Osteoblast (primary cell): ENCODE results near the gene AHCY. TPM values are rescaled to one million over a fixed set of nuclear protein-coding genes. Genes with fewer than 3 reads are reported as not detected.

Experiments
- DNase-seq: peaks from one replicate; pipeline ENCODE4 v3.0.0; 2011; ENCODE audit warnings: low spot score, mixed read lengths; ENCODE audit not compliant: insufficient read length; ENCODE audit errors: missing footprints
- H2AFZ ChIP-seq: 2 replicates; pipeline ENCODE4 v1.6.0; 2011; ENCODE audit warnings: mild to moderate bottlenecking, low read length
- H3K27ac ChIP-seq: 2 replicates; pipeline ENCODE4 v1.5.1; 2011; ENCODE audit warnings: mild to moderate bottlenecking, low read depth, low read length, moderate library complexity
- H3K27me3 ChIP-seq: 2 replicates; pipeline ENCODE4 v1.6.0; 2012; ENCODE audit warnings: mild to moderate bottlenecking, control low read depth, inconsistent platforms, low read length, moderate library complexity; ENCODE audit not compliant: insufficient read depth
- H3K36me3 ChIP-seq: 2 replicates; pipeline ENCODE4 v1.5.1; 2011; ENCODE audit warnings: mild to moderate bottlenecking, low read length, control low read depth, moderate library complexity; ENCODE audit not compliant: insufficient read depth
- H3K4me1 ChIP-seq: 2 replicates; pipeline ENCODE4 v1.5.1; 2011; ENCODE audit warnings: mild to moderate bottlenecking, low read length, control low read depth, moderate library complexity; ENCODE audit not compliant: insufficient read depth
- H3K4me2 ChIP-seq: 2 replicates; pipeline ENCODE4 v1.6.0; 2011; ENCODE audit warnings: mild to moderate bottlenecking, low read length; ENCODE audit not compliant: insufficient read depth
- H3K4me3 ChIP-seq: fragments of 200-600 bp; sonication (generic); 3 replicates; pipeline ENCODE4 v1.5.1; 2012; ENCODE audit warnings: mild to moderate bottlenecking, low read length, inconsistent platforms; ENCODE audit not compliant: insufficient read depth
- H3K79me2 ChIP-seq: 2 replicates; pipeline ENCODE4 v1.6.0; 2012; ENCODE audit warnings: mild to moderate bottlenecking, low read length, control low read depth, inconsistent platforms; ENCODE audit not compliant: insufficient read depth
- H3K9me3 ChIP-seq: 2 replicates; pipeline ENCODE4 v1.5.1; 2011; ENCODE audit warnings: low read depth, low read length, control low read depth
- H4K20me1 ChIP-seq: 2 replicates; pipeline ENCODE4 v1.6.0; 2012; ENCODE audit warnings: mild to moderate bottlenecking, low read length, control low read depth; ENCODE audit not compliant: insufficient read depth
- total RNA-seq: library from RNA; depleted of rRNA; stranded (reverse); fragments of >200 nt; gene quantifications from 2 replicates; pipeline ENCODE4 v1.2.3, GENCODE V29; 2012
- TF ChIP-seq, protein P1 (sequence below): IDR thresholded peaks from 2 replicates; pipeline ENCODE4 v1.5.1; 2011; ENCODE audit warnings: mild to moderate bottlenecking, low read depth, low read length, moderate library complexity; ENCODE audit errors: extremely low read depth

The AHCY gene
- total RNA-seq, 1 donor, result 87.6 TPM

DNA sequence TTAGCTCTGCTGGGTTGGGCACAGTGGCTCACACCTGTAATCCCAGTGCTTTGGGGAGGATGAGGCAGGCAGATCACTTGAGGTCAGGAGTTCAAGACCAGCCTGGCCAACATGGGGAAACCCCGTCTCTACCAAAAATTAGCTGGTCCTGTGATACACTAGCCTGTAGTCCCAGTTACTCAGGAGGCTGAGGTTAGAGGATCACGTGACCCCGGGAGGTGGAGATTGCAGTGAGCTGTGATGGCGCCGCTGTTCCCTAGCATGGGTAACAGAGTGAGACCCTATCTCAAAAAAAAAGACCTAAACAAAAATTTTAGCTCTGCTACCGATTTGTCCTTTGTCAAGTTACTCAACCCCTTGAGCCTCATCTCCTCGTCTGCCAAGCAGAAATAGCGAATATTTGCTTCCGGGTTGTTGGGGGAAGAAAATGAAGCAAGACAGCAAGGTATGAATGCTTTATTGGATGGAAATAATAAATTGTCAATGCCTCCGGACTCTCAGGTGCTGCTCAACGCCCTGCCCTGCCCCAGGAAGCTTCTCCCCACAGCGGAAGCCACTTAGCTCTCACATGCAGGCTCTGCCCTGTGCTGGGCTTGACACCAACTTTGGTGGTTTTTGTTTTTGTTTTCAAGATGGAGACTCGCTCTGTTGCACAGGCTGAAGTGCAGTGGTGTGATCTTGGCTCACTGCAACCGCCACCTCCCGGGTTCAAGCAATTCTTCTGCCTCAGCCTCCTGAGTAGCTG, 35.0 kb upstream of the AHCY start:
- no peaks in the 10 kb centered on the region for H3K9me3 ChIP-seq
- H3K4me3 ChIP-seq, result no peak overlapping the region
- H4K20me1 ChIP-seq, result no peaks in the 10 kb centered on the region
- TF ChIP-seq, protein P1, sequence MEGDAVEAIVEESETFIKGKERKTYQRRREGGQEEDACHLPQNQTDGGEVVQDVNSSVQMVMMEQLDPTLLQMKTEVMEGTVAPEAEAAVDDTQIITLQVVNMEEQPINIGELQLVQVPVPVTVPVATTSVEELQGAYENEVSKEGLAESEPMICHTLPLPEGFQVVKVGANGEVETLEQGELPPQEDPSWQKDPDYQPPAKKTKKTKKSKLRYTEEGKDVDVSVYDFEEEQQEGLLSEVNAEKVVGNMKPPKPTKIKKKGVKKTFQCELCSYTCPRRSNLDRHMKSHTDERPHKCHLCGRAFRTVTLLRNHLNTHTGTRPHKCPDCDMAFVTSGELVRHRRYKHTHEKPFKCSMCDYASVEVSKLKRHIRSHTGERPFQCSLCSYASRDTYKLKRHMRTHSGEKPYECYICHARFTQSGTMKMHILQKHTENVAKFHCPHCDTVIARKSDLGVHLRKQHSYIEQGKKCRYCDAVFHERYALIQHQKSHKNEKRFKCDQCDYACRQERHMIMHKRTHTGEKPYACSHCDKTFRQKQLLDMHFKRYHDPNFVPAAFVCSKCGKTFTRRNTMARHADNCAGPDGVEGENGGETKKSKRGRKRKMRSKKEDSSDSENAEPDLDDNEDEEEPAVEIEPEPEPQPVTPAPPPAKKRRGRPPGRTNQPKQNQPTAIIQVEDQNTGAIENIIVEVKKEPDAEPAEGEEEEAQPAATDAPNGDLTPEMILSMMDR, result no peak
- DNase-seq, result no peak
- H3K27me3 ChIP-seq, result no peaks in the 10 kb centered on the region
- H3K36me3 ChIP-seq, result no peaks in the 10 kb centered on the region
- no peak overlapping the region for H2AFZ ChIP-seq
- H3K27ac ChIP-seq, result no peak overlapping the region
- H3K79me2 ChIP-seq, result no peaks in the 10 kb centered on the region
- H3K4me2 ChIP-seq, result no peak overlapping the region
- H3K4me1 ChIP-seq, result peaks cover 7% of the 10 kb centered on the region

DNA sequence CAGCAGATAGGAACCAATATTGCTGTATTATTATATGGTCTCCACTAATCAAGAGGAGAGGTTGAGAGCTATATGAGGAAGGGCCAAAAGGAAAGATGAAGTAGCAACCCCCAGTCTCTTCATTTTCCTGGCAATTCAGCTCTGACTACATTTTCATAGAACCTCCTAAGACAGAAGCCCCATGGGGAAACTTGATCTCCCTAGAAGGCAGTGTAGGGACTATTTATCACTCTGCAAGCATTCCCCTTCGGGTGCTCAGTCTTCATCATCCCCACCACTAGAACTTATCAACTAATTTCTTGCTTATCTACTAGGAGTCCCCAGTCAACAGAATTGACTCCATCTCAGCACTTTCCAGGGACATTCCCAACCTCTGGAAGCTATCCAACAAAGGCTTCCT, 34.4 kb upstream of the AHCY start:
- no peaks in the 10 kb centered on the region for H3K27me3 ChIP-seq
- no peak for DNase-seq

DNA sequence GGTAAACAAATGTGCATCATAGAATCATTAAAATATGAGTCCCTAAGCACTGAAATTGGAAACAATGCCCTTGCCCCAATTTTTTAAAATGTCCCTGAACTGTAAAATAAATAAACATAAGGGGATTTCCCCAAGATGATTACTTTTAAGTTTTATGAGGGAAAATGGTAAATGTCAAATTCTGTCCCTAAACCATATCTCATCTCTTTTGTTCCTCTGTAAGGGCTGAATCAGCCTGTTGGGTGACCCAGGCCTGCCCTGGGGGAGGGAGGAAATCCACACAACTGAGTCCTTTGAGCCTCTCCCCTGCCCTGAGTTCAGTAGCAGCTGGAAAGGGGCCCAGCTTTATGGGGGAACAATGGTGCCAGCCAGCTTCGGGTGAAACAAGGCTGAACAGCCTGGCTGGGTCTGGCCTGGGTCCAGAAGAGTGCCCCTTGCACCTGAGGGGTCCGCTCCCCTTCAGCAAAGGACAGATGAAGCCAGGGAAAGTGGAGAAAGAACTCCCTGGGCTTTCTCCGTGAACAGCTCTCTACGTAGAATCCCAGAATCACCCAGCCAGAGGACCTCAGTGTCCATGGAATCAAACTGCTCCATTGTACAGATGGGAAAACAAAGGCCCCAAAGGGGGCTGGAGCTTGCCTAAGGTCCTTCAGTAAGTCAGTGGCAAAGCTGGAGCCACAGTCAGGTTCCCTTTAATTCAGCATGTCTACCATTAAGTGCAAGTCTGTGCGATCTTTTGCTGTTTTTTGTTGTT, 31.7 kb upstream of the AHCY start:
- peak overlapping the region; percentile 31 for H2AFZ ChIP-seq

More for the DNA sequence above, 34.4 kb upstream of the AHCY start:
- Histone ChIP-seq H3K4me1 (peaks cover 7% of the 10 kb centered on the region), H4K20me1 (no peaks in the 10 kb centered on the region), H3K79me2 (no peaks in the 10 kb centered on the region), H3K4me3 (no peak overlapping the region), H3K36me3 (no peaks in the 10 kb centered on the region), H2AFZ (no peak overlapping the region), H3K9me3 (no peaks in the 10 kb centered on the region), H3K4me2 (no peak overlapping the region), H3K27ac (no peak overlapping the region)
- TF ChIP-seq, protein P1, result no peak

More for the DNA sequence above, 31.7 kb upstream of the AHCY start:
- H3K79me2 ChIP-seq, result no peaks in the 10 kb centered on the region
- no peak for DNase-seq
- TF ChIP-seq, protein P1, result no peak
- H3K4me2 ChIP-seq, result no peak overlapping the region
- no peak overlapping the region for H3K27ac ChIP-seq
- H3K27me3 ChIP-seq, result no peaks in the 10 kb centered on the region
- no peaks in the 10 kb centered on the region for H4K20me1 ChIP-seq
- no peak overlapping the region for H3K4me3 ChIP-seq
- no peaks in the 10 kb centered on the region for H3K9me3 ChIP-seq
- no peaks in the 10 kb centered on the region for H3K36me3 ChIP-seq
- peaks cover 7% of the 10 kb centered on the region for H3K4me1 ChIP-seq
